SK-MEL-5 (cell line): Measurements from ENCODE around the gene DACT1. TPM values are rescaled to one million over a fixed set of nuclear protein-coding genes. Genes with fewer than 3 reads are reported as not detected.
A peak's percentile ranks its signal among the peaks of the same experiment; 100 is the strongest.
"Not testable (repeated sequence)": the region's sequence is repeated elsewhere in the genome, so short reads cannot be mapped to it uniquely, and the experiment has no call there.

Experiments
- DNase-seq: peaks from one replicate; pipeline ENCODE4 v3.0.0-alpha.2; 2016; ENCODE audit warnings: low read depth, low spot score
- in situ Hi-C: cut with HindIII; loops from 2 replicates; pipeline ENCODE4 v1.10.0; 2016; ENCODE audit warnings: low sequenced_read_pairs, high pct_unique_total_duplicates, low pct_unique_long_range_greater_than_20kb
- polyA plus RNA-seq, 2 experiments: library from polyadenylated mRNA; depleted of rRNA; stranded (reverse); fragments of >200 nt; gene quantifications; 2 replicates each; pipeline ENCODE4 v1.2.3, GENCODE V29; 2015
- total RNA-seq: library from RNA; depleted of rRNA; stranded (reverse); fragments of >200 nt; shearing (Covaris generic); gene quantifications from 2 replicates; pipeline ENCODE4 v1.2.3, GENCODE V29; 2014; rRNA removed

Gene DACT1
- 8.8 and 9.7 TPM in 2 replicates for total RNA-seq
- 12.8 and 16.7 TPM in 2 replicates for polyA plus RNA-seq (2015; cell fraction: cytosol; rRNA removed)
- 9.2 and 9.3 TPM in 2 replicates for polyA plus RNA-seq (2015; cell fraction: nucleus; rRNA removed)

- in situ Hi-C loops = no loop called here
These were observed at the start of gene DACT1 for GRCh38 chr14:58637391-58638230. DACT1 (plus strand) TSS chr14:58637962; CDS start chr14:58638203, 241 bp downstream.

GRCh38 chr14:58588321-58588720 lies 49.4 kb upstream of the DACT1 start:
- DNase-seq, in situ Hi-C loops: not testable (repeated sequence)

More at GRCh38 chr14:58637391-58638230, at the start of gene DACT1:
- peak; percentile 50 for DNase-seq

GRCh38 chr14:58593977-58594376 lies 43.8 kb upstream of the DACT1 start:
- in situ Hi-C loops = no loop called here
- DNase-seq = no peak

GRCh38 chr14:58597041-58597440 lies 40.7 kb upstream of the DACT1 start:
- in situ Hi-C loops = no loop called here
- DNase-seq = no peak

GRCh38 chr14:58598028-58598803 lies 39.5 kb upstream of the DACT1 start:
- no peak for DNase-seq
- in situ Hi-C loops = no loop called here

GRCh38 chr14:58598804-58599525 lies 38.8 kb upstream of the DACT1 start:
- in situ Hi-C loops = no loop called here
- no peak for DNase-seq

- no peak for DNase-seq
- in situ Hi-C loops = no loop called here
These were observed 38.1 kb upstream of the DACT1 start for GRCh38 chr14:58599707-58600106.

GRCh38 chr14:58605465-58605864 lies 32.3 kb upstream of the DACT1 start:
- in situ Hi-C loops = no loop called here
- DNase-seq = no peak

GRCh38 chr14:58607131-58607951 lies 30.4 kb upstream of the DACT1 start:
- in situ Hi-C loops = no loop called here

GRCh38 chr14:58607952-58608317 lies 29.8 kb upstream of the DACT1 start:
- in situ Hi-C loops = no loop called here
- DNase-seq = no peak

More at GRCh38 chr14:58607131-58607951, 30.4 kb upstream of the DACT1 start:
- DNase-seq = peak; percentile 38

GRCh38 chr14:58617619-58618018 lies 20.1 kb upstream of the DACT1 start:
- in situ Hi-C loops = no loop called here
- DNase-seq = peak; percentile 29

GRCh38 chr14:58620011-58620410 lies 17.8 kb upstream of the DACT1 start:
- in situ Hi-C loops = no loop called here
- DNase-seq = no peak

GRCh38 chr14:58625438-58625837 lies 12.3 kb upstream of the DACT1 start:
- DNase-seq = no peak
- in situ Hi-C loops = no loop called here

- in situ Hi-C loops = no loop called here
- peak; percentile 91 for DNase-seq
These were observed 11.3 kb upstream of the DACT1 start for GRCh38 chr14:58626431-58626831.

- in situ Hi-C loops = no loop called here
- DNase-seq = no peak
These were observed 9.4 kb upstream of the DACT1 start for GRCh38 chr14:58628406-58628805.

GRCh38 chr14:58629281-58629680 lies 8.5 kb upstream of the DACT1 start:
- in situ Hi-C loops = no loop called here
- DNase-seq = no peak

GRCh38 chr14:58631732-58632131 lies 6.0 kb upstream of the DACT1 start:
- in situ Hi-C loops = no loop called here
- DNase-seq = no peak
